Panc1 (cell line): ENCODE data around the gene NLN. TPM values are rescaled to one million over a fixed set of nuclear protein-coding genes. Genes with fewer than 3 reads are reported as not detected.

Experiments used
- ATAC-seq: fragments of 200-7000 bp; cut with Tn5 transposase; 2 replicates; pipeline ENCODE4 v1.9.1; 2020; ENCODE audit warnings: mild to moderate bottlenecking, moderate library complexity
- BruUV-seq: library from RNA; stranded (reverse); fragments of 400-500 nt; replicated peaks from 2 replicates; lab custom pipeline; 2021; lab: Mats Ljungman, UMichigan
- CTCF ChIA-PET: fragments of 300-600 bp; sonication (Branson Sonifier 250); formaldehyde crosslinking; loops from one replicate; lab custom pipeline; 2022; ENCODE audit warnings: antibody characterized with exemption; lab: Charles Lee
- POLR2A ChIA-PET: fragments of 300-600 bp; sonication (Branson Sonifier 250); formaldehyde crosslinking; loops from one replicate; lab custom pipeline; 2022; ENCODE audit warnings: antibody characterized with exemption; lab: Charles Lee
- DNase-seq: peaks from one replicate; pipeline ENCODE4 v3.0.0-alpha.2; 2010; ENCODE audit warnings: low read depth, low spot score
- H3K27ac ChIP-seq: 2 replicates; pipeline ENCODE4 v1.5.1; 2011; ENCODE audit warnings: mild to moderate bottlenecking, low read length, inconsistent platforms
- H3K27me3 ChIP-seq: fragments of 200-500 bp; sonication (Bioruptor generic); 2 replicates; pipeline ENCODE4 v1.6.0; 2014; ENCODE audit warnings: low read length, inconsistent platforms; ENCODE audit not compliant: control insufficient read depth, insufficient read depth
- H3K36me3 ChIP-seq: fragments of 200-500 bp; sonication (Bioruptor generic); 2 replicates; pipeline ENCODE4 v1.5.1; 2014; ENCODE audit warnings: inconsistent platforms, mild to moderate bottlenecking, low read length, moderate library complexity; ENCODE audit not compliant: control insufficient read depth, insufficient read depth
- H3K4me1 ChIP-seq: 2 replicates; pipeline ENCODE4 v1.5.1; 2011; ENCODE audit warnings: inconsistent platforms, mild to moderate bottlenecking, low read length, moderate library complexity; ENCODE audit not compliant: control insufficient read depth, insufficient read depth
- H3K4me3 ChIP-seq, 2 experiments: 2 replicates each; pipeline ENCODE4 v1.5.1; 2011 to 2012; ENCODE audit warnings: low read depth in 2 of 2, low read length in 2 of 2, mild to moderate bottlenecking in 2 of 2, inconsistent platforms in 1 of 2, moderate library complexity in 1 of 2
- H3K9me3 ChIP-seq: fragments of 200-500 bp; sonication (Bioruptor generic); 2 replicates; pipeline ENCODE4 v1.5.1; 2014; ENCODE audit warnings: low read depth, mild to moderate bottlenecking, inconsistent platforms, low read length, moderate library complexity; ENCODE audit not compliant: control insufficient read depth, insufficient read depth
- POLR2AphosphoS5 ChIP-seq: IDR thresholded peaks from 2 replicates; pipeline ENCODE4 v1.6.1; 2012; ENCODE audit warnings: mild to moderate bottlenecking, low read depth, low read length, moderate library complexity
- SIN3A ChIP-seq: IDR thresholded peaks from 2 replicates; pipeline ENCODE4 v1.6.1; 2012; ENCODE audit warnings: low read depth, mild to moderate bottlenecking, low read length, moderate library complexity, borderline replicate concordance; ENCODE audit not compliant: insufficient read depth
- TCF7L2 ChIP-seq: IDR thresholded peaks from 2 replicates; pipeline ENCODE4 v1.6.1; 2011; ENCODE audit warnings: mild to moderate bottlenecking, low read depth, low read length, inconsistent platforms
- in situ Hi-C: cut with HindIII; loops from 2 replicates; pipeline ENCODE4 v1.10.0; 2016; ENCODE audit warnings: low sequenced_read_pairs, low pct_unique_long_range_greater_than_20kb
- intact Hi-C: fragments of 100-400 bp; cut with micrococcal nuclease; formaldehyde crosslinking; loops from one replicate; pipeline ENCODE4 v1.10.0; 2022; ENCODE audit not compliant: unreplicated experiment
- total RNA-seq: library from RNA; stranded (reverse); gene quantifications from one replicate; pipeline ENCODE4 v1.2.1, GENCODE V29; 2021; ENCODE audit not compliant: unreplicated experiment
- TF ChIP-seq, protein P1 (sequence below), 2 experiments: IDR thresholded peaks; 2 replicates each; pipeline ENCODE4 v1.6.1; 2011 to 2012; ENCODE audit warnings: low read depth in 2 of 2, control low read depth in 1 of 2, low read length in 1 of 2, mild to moderate bottlenecking in 1 of 2, moderate library complexity in 1 of 2; ENCODE audit not compliant: insufficient read depth in 1 of 2
- TF ChIP-seq, protein P2 (sequence below): fragments of 450-650 bp; IDR thresholded peaks from 2 replicates; pipeline ENCODE4 v1.5.1; 2017; ENCODE audit warnings: mild to moderate bottlenecking

Gene NLN
- total RNA-seq, 1 experiment from 2014 or later, result 51.8 TPM

DNA sequence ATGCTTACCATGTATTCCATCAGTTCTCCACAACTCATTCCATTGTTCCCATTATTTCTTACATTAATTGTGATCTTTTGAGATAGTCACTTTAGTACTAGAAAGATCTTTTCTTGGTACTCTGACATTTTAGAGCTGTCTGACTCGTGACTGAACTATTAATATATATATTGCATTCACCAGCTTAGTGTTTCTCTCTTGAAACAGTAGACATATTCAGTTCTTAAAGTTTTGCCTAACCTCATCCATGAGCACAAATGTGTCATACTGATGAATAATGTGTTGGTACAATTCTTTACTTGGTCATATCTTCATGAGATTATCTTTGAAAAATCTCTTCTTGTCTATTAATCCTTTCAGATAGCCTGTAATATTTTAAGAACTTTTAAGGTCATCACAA, 74.3 kb downstream of the NLN start:
- intact Hi-C loops, result no loop called here
- TF ChIP-seq, protein P1, sequence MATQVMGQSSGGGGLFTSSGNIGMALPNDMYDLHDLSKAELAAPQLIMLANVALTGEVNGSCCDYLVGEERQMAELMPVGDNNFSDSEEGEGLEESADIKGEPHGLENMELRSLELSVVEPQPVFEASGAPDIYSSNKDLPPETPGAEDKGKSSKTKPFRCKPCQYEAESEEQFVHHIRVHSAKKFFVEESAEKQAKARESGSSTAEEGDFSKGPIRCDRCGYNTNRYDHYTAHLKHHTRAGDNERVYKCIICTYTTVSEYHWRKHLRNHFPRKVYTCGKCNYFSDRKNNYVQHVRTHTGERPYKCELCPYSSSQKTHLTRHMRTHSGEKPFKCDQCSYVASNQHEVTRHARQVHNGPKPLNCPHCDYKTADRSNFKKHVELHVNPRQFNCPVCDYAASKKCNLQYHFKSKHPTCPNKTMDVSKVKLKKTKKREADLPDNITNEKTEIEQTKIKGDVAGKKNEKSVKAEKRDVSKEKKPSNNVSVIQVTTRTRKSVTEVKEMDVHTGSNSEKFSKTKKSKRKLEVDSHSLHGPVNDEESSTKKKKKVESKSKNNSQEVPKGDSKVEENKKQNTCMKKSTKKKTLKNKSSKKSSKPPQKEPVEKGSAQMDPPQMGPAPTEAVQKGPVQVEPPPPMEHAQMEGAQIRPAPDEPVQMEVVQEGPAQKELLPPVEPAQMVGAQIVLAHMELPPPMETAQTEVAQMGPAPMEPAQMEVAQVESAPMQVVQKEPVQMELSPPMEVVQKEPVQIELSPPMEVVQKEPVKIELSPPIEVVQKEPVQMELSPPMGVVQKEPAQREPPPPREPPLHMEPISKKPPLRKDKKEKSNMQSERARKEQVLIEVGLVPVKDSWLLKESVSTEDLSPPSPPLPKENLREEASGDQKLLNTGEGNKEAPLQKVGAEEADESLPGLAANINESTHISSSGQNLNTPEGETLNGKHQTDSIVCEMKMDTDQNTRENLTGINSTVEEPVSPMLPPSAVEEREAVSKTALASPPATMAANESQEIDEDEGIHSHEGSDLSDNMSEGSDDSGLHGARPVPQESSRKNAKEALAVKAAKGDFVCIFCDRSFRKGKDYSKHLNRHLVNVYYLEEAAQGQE (IDR thresholded peaks at IDR 0.05; ENCODE audit: insufficient read depth in 1 of 2, low read depth in 2 of 2, low read length in 1 of 2), result no peak
- no peak for TF ChIP-seq POLR2AphosphoS5
- TF ChIP-seq SIN3A, result no peak
- TF ChIP-seq TCF7L2, result no peak
- TF ChIP-seq, protein P2, sequence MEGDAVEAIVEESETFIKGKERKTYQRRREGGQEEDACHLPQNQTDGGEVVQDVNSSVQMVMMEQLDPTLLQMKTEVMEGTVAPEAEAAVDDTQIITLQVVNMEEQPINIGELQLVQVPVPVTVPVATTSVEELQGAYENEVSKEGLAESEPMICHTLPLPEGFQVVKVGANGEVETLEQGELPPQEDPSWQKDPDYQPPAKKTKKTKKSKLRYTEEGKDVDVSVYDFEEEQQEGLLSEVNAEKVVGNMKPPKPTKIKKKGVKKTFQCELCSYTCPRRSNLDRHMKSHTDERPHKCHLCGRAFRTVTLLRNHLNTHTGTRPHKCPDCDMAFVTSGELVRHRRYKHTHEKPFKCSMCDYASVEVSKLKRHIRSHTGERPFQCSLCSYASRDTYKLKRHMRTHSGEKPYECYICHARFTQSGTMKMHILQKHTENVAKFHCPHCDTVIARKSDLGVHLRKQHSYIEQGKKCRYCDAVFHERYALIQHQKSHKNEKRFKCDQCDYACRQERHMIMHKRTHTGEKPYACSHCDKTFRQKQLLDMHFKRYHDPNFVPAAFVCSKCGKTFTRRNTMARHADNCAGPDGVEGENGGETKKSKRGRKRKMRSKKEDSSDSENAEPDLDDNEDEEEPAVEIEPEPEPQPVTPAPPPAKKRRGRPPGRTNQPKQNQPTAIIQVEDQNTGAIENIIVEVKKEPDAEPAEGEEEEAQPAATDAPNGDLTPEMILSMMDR, result no peak
- Histone ChIP-seq H3K4me1 (no peaks in the 10 kb centered on the region), H3K4me3 (no peak overlapping the region), H3K9me3 (no peaks in the 10 kb centered on the region), H3K27me3 (no peaks in the 10 kb centered on the region), H3K27ac (no peak overlapping the region), H3K36me3 (no peaks in the 10 kb centered on the region)
- CTCF ChIA-PET, result no interaction called here
- DNase-seq (no peak), ATAC-seq (no peak)
- POLR2A ChIA-PET, result no interaction called here
- in situ Hi-C loops, result no loop called here
- BruUV-seq, result no TSS peak

DNA sequence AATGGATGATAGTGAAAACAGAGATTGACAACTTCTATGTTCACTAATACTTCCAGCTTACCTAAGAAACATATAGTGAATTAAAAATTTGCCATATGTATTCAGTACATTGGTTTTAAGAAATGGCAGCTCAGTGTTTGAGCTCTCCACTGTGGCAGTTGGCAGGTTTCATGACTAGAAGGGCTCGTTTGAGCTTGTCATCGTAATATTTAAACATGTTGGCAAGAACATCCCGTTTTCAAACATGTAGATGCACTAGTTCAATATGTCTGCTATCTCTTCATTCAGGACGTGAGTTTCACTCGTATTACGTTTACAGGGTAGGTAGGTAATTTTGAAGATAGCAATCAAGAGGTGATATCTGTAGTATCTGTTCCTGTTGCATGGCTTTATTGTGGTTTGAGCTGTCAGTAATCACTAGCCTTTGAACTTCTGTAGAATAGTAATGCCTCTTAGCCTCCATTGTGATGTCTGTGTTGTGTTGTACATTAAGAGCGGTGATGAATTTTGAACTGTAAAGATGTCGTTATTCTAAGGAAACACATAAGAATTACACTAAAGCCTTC, 74.8 kb downstream of the NLN start:
- POLR2A ChIA-PET, result no interaction called here
- in situ Hi-C loops, result no loop called here

More for the DNA sequence above, 74.8 kb downstream of the NLN start:
- Histone ChIP-seq H3K27ac (no peak overlapping the region), H3K4me3 (no peak overlapping the region), H3K36me3 (no peaks in the 10 kb centered on the region), H3K9me3 (no peaks in the 10 kb centered on the region), H3K4me1 (no peaks in the 10 kb centered on the region), H3K27me3 (no peaks in the 10 kb centered on the region)
- CTCF ChIA-PET, result no interaction called here
- DNase-seq (no peak), ATAC-seq (no peak)
- TF ChIP-seq, protein P2, result no peak
- TF ChIP-seq SIN3A (no peak), TCF7L2 (no peak), POLR2AphosphoS5 (no peak)
- TF ChIP-seq, protein P1 (IDR thresholded peaks at IDR 0.05; ENCODE audit: insufficient read depth in 1 of 2, low read depth in 2 of 2, low read length in 1 of 2), result no peak
- intact Hi-C loops, result no loop called here
- BruUV-seq, result no TSS peak
